Lower leg skin (tissue), 4 donors: ENCODE results near the gene IGFL1. TPM values are rescaled to one million over a fixed set of nuclear protein-coding genes. Genes with fewer than 3 reads are reported as not detected.
"Not testable (repeated sequence)": the region's sequence is repeated elsewhere in the genome, so short reads cannot be mapped to it uniquely, and the experiment has no call there.

Experiments used
- DNase-seq, 2 donors: peaks; one replicate each; pipeline ENCODE4 v3.0.0-alpha.2; 2019; ENCODE audit warnings: low spot score in 2 of 2
- H3K4me3 ChIP-seq: fragments of 200-600 bp; sonication (generic); 2 replicates; pipeline ENCODE4 v1.5.1; 2017; ENCODE audit warnings: mild to moderate bottlenecking, low read depth; ENCODE audit not compliant: poor library complexity, severe bottlenecking
- CTCF ChIP-seq, 3 donors: fragments of 450-650 bp; IDR thresholded peaks; one replicate each; pipeline ENCODE4 v1.5.1; 2016; ENCODE audit warnings: antibody characterized with exemption in 3 of 3, mild to moderate bottlenecking in 3 of 3, moderate library complexity in 2 of 3
- POLR2A ChIP-seq, 2 donors: fragments of 450-650 bp; IDR thresholded peaks; one replicate each; pipeline ENCODE4 v1.6.1; 2016 to 2017; ENCODE audit warnings: antibody characterized with exemption in 2 of 2, mild to moderate bottlenecking in 1 of 2, moderate library complexity in 1 of 2
- WGBS, 2 donors: methylation state at CpG; one replicate each; pipeline ENCODE4 v1.1.5; 2018; 5-methylcytosine and 5-hydroxymethylcytosine counted together
- intact Hi-C: fragments of 100-400 bp; cut with DNase I; formaldehyde crosslinking; loops from one replicate; pipeline ENCODE4 v1.15.0; 2023; ENCODE audit warnings: low total_unique reads
- total RNA-seq, 4 donors: library from RNA; depleted of rRNA; stranded (reverse); fragments of >200 nt; gene quantifications; one replicate each; pipeline ENCODE4 v1.1.0, GENCODE V29; 2016

The IGFL1 gene
- total RNA-seq, 4 donors from 2014 or later = 0.55 to 0.88 TPM; not detected in 2

- TF ChIP-seq CTCF (IDR thresholded peaks at IDR 0.05) = no peak
- no peak for TF ChIP-seq POLR2A (IDR thresholded peaks at IDR 0.05)
- WGBS, 2 donors = 63 to 73% methylated on average over 1 of the region's 1 CpG
- intact Hi-C loops = no loop called here
- DNase-seq = no peak
- no peak overlapping the region for H3K4me3 ChIP-seq
These were observed 18.9 kb upstream of the IGFL1 start for GRCh38 chr19:46210669-46211068.

- DNase-seq = no peak
- intact Hi-C loops = no loop called here
- TF ChIP-seq CTCF (IDR thresholded peaks at IDR 0.05) = no peak
- TF ChIP-seq POLR2A (IDR thresholded peaks at IDR 0.05) = no peak
- no peak overlapping the region for H3K4me3 ChIP-seq
- 35 to 48% methylated on average over 10 of the region's 10 CpGs for WGBS, 2 donors
These were observed 18.2 kb upstream of the IGFL1 start for GRCh38 chr19:46211201-46211881.

GRCh38 chr19:46212592-46212991 lies 16.9 kb upstream of the IGFL1 start:
- 75 to 88% methylated on average over 5 of the region's 5 CpGs for WGBS, 2 donors
- DNase-seq, H3K4me3 ChIP-seq, intact Hi-C loops: not testable (repeated sequence)

- TF ChIP-seq POLR2A (IDR thresholded peaks at IDR 0.05) (no peak), CTCF (IDR thresholded peaks at IDR 0.05) (no peak)
- no peak overlapping the region for H3K4me3 ChIP-seq
- intact Hi-C loops = no loop called here
- no peak for DNase-seq
- 68 to 70% methylated on average over 11 of the region's 11 CpGs for WGBS, 2 donors
These were observed 16.4 kb upstream of the IGFL1 start for GRCh38 chr19:46213156-46213555.

GRCh38 chr19:46213806-46214205 lies 15.7 kb upstream of the IGFL1 start:
- no peak for DNase-seq
- no peak for TF ChIP-seq CTCF (IDR thresholded peaks at IDR 0.05)
- no peak for TF ChIP-seq POLR2A (IDR thresholded peaks at IDR 0.05)
- intact Hi-C loops = no loop called here
- 86 to 88% methylated on average over 19 of the region's 19 CpGs for WGBS, 2 donors
- H3K4me3 ChIP-seq = no peak overlapping the region

GRCh38 chr19:46216612-46217011 lies 12.9 kb upstream of the IGFL1 start:
- WGBS, 2 donors = 75 to 81% methylated on average over 4 of the region's 4 CpGs
- no peak overlapping the region for H3K4me3 ChIP-seq
- DNase-seq = no peak
- TF ChIP-seq CTCF (IDR thresholded peaks at IDR 0.05) = no peak
- TF ChIP-seq POLR2A (IDR thresholded peaks at IDR 0.05) = no peak
- intact Hi-C loops = no loop called here
